Stimulated activated CD4-positive, alpha-beta T cell treated with anti-CD3 and anti-CD28 coated beads, TNF-alpha, amount 100 ng/mL, for 1 hour (primary cell): ENCODE measurements around the gene OCEL1.
A peak's percentile ranks its signal among the peaks of the same experiment; 100 is the strongest.
"Not testable (repeated sequence)": the region's sequence is repeated elsewhere in the genome, so short reads cannot be mapped to it uniquely, and the experiment has no call there.

Source experiments
- DNase-seq, 3 donors: peaks; one replicate each; pipeline ENCODE4 v3.0.0-alpha.2; 2020; ENCODE audit warnings: low read depth in 3 of 3, low spot score in 1 of 3

OCEL1 gene

GRCh38 chr19:17260842-17261325 lies 34.9 kb downstream of the OCEL1 start:
- peak; percentile 77 to 88 (median 81) for DNase-seq

- no peak for DNase-seq
Observed at GRCh38 chr19:17262557-17262956, 36.5 kb downstream of the OCEL1 start.

DNA sequence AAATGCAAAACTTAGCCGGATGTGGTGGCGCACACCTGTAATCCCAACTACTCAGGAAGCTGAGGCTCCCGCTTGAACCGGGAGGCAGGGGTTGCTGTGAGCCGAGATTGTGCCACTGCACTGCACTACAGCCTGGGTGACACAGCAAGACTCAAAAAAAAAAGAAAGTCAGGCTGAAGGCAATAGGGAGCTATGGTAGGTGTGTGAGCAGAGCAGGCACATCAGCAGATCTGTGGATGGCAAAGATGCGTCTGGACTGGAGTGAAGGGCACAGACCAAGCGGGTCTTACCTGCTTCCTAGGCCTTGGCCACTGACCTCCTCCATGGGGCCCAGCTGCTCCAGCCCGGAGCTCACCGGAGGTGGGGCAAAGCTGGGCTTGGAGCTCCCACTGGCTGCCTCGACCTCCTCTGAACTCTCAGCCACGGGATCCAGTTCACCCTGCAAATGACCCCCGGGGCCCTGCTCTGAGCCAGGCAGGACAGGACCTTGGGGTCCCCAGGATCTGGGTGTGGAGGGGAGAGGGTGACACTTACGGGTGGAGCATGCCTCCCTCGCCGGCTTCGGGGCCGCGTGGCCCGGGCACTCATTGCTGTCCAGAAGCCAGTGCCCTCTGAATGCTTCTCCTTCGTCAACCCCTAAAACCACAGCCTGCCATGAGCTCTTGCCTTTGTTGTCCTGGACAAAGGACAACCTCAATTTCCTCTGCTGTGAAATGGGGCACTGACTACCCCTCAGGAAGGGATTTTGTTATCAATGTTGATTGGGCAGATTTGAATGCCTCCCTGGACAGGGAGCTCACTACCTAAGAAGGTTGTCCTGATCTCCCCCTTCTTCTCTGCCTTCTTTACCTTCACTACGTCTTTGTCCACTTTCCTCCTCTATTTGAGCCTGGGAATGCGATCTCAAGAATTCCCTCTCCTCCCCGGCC lies 38.0 kb downstream of the OCEL1 start:
- no peak for DNase-seq

DNA sequence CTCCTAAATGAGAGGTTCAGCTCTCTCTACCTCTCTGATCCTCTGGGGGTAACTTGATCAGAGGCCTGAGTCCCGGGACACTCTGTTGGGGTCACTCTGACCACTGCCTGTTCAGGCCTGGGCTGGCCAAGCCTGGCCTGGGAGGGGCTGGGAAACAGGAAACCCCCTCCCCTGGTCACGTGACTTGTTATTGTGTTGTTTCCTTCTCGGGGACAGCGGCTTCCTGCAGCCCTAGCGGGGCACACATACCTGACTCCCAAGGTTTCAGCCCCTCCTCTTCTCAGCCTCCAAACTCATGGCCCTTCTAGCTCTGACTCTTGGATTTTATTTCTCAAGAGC lies 38.6 kb downstream of the OCEL1 start, which contains the start of gene USHBP1:
Gene USHBP1, minus strand, starts transcription at position 105 of the 339 bp plus-strand sequence. CDS start 446 bp downstream, outside the sequence.
- no peak for DNase-seq

GRCh38 chr19:17266026-17266425 lies 40.0 kb downstream of the OCEL1 start:
- no peak for DNase-seq

GRCh38 chr19:17266589-17266974 lies 40.6 kb downstream of the OCEL1 start:
- no peak for DNase-seq

- peak; percentile 76 to 90 (median 86) for DNase-seq
Observed at GRCh38 chr19:17266975-17267788, 41.2 kb downstream of the OCEL1 start, which contains the start of gene BABAM1. Gene BABAM1 (plus strand): TSS chr19:17267443. CDS start chr19:17268807, 1,364 bp downstream.

GRCh38 chr19:17268754-17269153 lies 42.7 kb downstream of the OCEL1 start:
- no peak for DNase-seq

- DNase-seq = not testable (repeated sequence)
Observed at GRCh38 chr19:17274892-17275291, 48.9 kb downstream of the OCEL1 start.

DNA sequence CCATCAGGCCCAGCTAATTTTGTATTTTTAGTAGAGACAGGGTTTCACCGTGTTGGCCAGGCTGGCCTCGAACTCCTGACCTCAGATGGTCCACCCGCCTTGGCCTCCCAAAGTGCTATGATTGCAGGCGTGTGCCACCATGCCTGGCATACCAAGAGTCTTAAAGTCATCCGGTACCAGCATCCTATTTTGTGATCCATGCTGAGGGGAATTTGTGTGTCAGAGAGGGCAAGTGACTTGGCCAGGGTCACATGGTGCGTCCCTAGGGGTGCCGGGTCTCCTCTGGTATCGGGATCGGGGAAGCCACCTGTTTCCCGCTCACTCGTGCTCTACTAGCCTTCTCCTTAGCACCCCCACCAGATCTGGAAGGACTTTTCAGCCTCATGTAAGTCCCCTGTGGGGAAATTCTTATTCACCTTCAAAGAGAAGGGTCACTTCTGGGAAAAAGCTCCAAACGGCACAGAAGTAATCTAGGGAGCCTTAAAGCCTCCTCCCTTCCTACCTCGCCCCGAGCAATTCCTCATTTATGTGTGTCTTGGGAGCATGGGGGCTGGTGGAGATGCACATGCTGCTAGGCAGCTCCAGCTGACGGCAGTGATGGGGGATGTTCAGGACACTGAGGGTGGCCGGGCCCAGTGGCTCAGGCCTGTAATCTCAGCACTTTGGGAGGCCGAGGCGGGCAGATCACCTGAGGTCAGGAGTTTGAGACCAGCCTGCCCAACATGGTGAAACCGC lies 49.6 kb downstream of the OCEL1 start:
- no peak for DNase-seq
